ENCODE data around the gene MINK1.
"Not testable (repeated sequence)": the region's sequence is repeated elsewhere in the genome, so short reads cannot be mapped to it uniquely, and the experiment has no call there.

The MINK1 gene

GRCh38 chr17:4811471-4811870 lies 21.7 kb upstream of the MINK1 start:
- DNase-seq (ENCODE audit: low spot score): no peak

- no peak for DNase-seq (ENCODE audit: low spot score)
Observed at GRCh38 chr17:4812690-4813089, 20.4 kb upstream of the MINK1 start.

DNA sequence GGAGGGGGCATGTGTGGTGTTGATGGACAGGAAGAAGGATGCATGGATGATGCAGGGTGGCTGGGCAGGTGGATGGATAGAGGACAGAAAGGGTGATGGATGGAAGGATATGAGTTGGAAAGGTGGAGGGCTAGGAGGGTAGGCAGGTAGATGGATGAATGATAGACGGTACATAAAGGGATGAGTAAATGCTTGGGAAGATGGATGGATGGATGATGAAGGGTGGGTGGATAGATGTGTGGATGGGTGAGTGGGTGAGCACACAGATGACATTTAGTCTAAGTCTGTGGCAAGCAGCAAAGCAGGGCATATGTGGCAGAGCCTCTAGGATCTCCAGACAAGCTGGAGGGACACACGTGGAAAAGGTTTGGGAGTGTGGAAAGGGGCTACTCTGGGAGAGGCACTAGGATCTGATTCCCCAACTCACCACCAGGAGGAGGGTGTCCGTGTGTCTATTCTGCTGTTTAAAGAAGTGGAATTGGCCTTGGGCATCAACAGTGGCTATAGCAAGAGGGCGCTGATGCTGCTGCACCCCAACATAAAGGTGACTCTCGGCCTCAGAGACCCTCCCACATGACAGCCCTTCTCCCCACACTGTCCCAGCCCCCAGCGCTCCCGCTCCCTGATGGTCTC lies 18.0 kb upstream of the MINK1 start:
- no peak for DNase-seq (ENCODE audit: low spot score)

GRCh38 chr17:4816826-4817225 lies 16.3 kb upstream of the MINK1 start:
- no peak for DNase-seq (ENCODE audit: low spot score)

DNA sequence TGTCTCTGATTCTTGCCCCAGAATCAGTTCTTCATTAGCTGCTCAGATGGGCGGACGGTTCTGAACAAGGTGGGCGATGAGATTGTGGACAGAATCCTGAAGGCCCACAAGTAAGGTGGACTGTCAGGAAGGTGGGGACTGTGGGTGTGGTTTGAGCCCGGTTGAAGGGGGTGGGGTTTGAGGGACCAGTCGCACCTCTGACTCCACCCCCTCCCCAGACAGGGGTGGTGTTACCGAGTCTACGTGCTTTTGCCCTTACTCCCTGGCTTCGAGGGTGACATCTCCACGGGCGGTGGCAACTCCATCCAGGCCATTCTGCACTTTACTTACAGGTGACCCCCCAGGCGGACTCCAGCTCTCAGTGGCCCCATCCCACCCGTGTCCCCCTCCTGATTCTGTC lies 14.9 kb upstream of the MINK1 start:
- no peak for DNase-seq (ENCODE audit: low spot score)

DNA sequence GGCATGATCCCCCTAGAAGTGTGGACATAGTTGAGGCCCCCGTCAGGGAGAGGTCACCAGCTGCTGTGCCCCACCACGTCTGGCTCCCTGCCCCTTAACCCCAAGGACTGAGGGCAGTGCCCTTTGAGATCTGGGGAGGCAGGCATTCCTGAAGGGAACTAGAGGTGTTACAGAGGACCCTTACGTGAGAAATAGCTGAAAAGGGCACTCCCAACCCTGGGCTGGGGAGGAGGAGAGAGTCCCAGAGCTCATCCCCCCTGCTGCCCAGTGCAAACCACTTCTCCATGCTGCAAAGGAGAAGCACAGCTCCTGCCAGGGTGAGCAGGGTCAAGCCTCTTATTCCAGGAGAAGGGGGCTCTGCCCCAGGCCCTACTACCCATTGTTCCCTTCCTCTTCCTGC lies 10.3 kb upstream of the MINK1 start:
- no peak for DNase-seq (ENCODE audit: low spot score)

DNA sequence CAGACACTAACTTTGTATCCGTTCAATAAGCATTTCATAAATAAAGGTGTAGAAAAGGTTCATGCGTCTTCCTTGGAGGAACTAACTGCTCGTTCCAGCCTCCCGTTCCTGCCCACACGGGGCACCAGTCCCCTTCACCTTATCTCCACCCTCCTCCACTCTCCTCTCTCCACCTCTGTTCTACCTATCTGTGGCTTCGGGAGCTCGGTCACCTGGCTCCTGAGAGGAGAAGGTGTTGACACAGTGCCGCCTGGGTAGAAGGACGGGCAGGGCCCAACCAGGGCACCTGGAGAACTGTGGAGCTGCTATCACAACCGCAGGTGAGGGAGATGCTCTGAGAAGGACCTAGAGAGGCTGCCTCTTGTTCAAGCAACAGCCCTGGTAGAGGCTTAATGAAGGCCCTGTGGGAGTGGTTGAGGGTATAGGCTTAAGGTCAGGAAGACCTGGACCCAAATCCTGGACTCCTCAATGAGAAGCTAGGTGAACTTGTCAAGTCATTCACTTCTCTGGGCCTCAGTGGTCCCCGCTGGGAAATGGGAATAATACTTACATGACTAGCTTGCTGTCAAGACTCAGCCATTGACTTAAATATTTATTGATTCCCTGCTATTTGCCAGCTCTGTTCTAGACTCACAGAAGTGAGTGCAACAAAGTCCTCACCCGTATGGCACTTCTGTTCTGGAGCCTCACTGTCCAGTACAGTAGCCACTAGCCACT lies 9.6 kb upstream of the MINK1 start:
- DNase-seq (ENCODE audit: low spot score): no peak

- no peak for DNase-seq (ENCODE audit: low spot score)
Observed at GRCh38 chr17:4827399-4827798, 5.7 kb upstream of the MINK1 start.

GRCh38 chr17:4832829-4833177 lies 337 bp upstream of the MINK1 start:
- DNase-seq (ENCODE audit: low spot score): not testable (repeated sequence)

DNA sequence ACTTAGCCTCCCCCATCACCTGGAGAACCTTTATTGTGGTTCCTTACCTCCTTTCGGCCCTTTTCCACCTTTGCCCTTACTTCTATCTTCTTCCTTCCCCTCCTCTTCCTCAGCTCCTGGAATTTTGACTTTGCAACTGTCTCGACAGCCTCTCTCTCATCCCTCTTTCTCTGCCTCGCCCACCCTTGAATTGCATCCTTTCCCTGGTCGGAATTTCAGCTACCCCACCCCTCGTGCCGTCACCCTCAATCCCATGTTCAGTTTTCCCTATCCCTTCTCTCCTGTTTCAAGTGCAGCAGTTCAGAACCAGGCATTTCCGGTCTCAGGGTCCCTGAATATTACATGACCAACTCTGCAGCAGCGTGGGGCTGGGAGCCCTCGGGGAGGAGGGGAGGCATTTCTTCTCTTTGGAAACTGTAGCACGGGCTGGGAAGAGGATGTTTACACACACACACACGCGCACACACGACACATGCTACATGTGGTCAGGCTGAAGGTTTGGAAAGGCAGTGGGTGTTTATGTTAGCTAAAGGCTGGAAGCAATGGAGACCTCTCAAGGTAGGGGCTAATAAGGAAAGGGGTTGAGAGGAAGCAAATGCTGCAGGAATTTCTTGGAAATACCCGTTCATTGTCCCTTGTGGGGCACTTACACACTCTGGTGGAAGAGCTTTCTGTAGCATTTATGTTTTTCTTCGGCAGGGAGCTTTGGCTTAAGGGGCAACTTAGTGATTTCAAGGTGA lies 971 bp downstream of the MINK1 start:
- no peak for DNase-seq (ENCODE audit: low spot score)

GRCh38 chr17:4834681-4835020 lies 1.5 kb downstream of the MINK1 start:
- DNase-seq (ENCODE audit: low spot score): no peak

DNA sequence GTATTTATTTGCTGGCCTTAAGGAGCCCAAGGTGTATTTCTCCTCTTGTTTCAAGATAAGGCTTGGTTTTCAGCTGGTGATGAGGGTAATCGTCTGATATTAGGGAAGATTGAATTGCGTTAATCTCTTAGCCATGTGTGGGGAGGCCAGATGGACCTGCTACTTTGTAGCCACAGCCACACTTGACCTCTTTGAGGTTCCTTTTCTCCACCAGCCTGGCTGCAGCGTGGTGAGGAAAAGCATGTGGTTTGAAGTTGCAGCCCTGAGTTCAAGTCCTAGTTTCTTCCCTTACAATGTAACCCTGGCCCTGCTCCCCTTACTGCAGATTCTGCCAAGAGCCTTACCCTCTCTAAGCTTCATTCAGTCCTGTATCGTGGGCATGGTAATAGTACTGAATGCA lies 3.1 kb downstream of the MINK1 start:
- no peak for DNase-seq (ENCODE audit: low spot score)

DNA sequence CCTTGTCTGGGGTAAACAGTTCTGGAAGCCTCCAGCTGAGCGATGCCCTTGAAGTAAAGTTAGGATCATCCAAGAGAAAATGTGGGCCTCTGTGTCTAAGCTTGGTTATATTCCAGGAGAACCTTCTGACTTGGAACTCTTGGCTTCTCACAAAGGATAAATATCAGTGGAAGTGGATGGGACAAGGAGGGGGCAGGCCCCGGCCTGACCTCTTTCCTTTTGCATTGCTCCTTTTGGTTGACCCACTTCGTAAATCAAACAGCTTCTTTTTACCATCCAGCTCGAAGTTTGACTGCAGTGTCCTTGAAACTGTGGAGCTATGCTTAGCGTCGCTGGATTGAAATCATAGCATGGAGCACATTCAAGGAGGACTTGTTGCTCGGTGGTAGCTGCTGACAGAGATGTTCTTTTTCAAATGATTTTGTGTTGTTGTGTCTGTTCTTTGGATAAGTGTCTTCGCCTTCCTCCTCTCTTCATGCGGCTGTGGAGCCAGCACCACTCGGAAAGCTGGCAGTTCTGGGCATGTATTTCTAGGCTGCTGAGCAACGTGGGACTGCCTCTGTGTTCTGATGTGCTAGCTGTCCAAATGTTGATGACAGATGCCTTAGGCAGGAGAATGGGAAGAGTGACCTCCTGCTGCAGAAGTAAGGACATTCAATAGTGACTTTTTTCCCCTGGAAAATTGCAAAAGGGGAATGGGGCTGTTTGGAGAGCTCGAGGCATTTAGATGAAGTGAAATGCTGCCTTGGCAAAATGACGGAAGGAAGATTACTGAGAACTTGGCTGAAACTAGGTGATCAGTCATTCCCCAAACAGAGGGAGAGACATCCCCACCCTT lies 4.5 kb downstream of the MINK1 start:
- no peak for DNase-seq (ENCODE audit: low spot score)

GRCh38 chr17:4838309-4838785 lies 5.2 kb downstream of the MINK1 start:
- DNase-seq (ENCODE audit: low spot score): no peak

DNA sequence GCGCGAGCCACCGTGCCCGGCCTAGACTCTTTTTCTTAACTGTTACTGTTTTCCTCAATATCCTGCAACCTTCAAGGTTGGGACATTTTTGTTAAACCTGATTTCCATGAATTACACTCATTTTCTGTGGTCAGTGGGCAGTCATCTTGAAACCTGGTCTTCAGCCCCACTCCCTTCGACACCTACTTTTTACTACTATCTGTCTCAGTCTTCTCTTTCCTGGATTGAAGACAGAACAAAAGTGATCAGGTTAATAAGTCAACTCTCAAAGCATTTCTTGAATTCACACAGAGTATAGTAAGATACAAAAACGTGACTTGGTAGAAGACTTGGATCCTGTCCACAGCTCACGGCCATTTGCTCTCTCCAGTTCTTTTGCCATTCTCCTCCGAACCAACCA lies 6.1 kb downstream of the MINK1 start:
- DNase-seq (ENCODE audit: low spot score): no peak

DNA sequence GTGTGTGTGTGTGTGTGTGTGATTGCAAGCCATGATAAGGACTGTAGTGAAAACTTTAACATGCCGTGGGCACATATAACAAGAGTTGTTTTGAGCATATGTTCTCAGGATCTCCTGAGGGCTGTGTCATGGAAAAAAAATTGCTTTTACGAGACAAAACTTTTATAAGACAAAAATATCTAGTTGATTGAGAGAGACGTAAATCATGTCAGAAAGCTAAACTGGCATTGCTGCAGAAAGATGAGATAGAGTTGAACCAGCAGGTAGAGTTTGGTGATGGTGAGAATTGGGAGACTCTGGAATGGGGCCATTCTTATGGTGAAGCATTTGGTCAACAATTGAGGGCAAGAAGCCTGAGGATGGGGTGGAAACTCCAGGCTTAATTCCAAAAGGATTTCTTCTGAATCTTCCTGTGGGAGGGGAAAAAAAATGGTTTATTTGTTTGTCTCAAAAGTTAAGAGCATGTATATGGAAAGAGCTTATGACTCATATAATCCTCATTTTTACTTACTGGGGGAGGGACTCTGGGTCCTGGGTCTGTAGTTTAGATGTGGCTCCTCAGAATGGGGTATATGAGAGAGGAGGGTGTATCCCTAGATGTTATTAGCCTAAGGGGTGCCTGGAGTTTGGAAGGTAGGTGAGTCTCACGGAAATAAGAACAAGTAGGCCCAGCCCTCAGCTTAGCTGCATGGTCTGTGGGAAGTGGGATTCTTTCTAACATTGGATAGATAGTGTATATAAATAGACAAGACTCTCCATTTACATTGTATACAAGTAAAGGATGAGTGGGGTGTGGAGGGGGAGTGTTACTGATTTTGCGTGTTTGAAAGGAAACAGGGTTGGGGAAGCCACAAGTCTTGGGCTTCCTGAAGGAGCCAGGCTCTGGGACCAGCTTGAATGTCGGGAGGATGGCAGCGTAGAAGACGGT lies 7.1 kb downstream of the MINK1 start:
- no peak for DNase-seq (ENCODE audit: low spot score)

DNA sequence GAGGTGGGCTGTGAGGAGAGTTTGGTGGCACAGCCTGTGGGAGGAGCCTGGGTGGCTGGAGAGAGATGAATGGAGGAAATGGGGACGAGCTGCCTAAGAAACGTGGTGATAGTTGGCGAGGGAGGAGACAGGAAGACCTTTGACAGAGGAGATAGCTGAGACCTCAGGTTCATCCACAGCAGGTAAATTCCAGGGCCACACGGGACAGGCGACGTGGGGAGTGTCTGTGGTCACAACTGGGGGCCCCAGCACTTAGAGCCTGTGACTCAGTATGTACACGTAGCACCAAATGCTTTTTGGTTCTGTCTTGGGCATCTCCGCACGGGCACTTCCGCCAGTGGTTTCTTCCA lies 7.7 kb downstream of the MINK1 start:
- no peak for DNase-seq (ENCODE audit: low spot score)

DNA sequence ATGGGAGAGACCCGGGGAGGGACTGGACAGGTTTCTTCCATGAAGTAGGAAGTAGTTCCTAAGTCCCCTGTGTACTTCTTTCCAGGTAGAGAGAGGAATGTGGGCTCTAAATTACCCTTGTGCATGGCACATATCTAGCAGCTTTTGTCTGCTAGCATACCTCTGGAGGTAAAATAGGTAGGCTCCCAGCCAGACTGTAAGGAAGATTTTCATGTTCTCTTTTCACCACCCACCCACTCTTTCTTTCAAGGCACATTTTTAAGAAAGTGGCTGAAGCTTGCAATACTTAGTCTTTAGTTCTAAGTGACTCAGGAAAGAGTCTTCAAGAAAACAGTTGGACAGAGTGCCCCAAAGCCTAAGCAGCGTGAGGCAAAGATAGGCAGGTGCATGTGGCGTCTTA lies 9.2 kb downstream of the MINK1 start:
- no peak for DNase-seq (ENCODE audit: low spot score)

- DNase-seq (ENCODE audit: low spot score): no peak
Observed at GRCh38 chr17:4843321-4844000, 10.3 kb downstream of the MINK1 start.

- no peak for DNase-seq (ENCODE audit: low spot score)
Observed at GRCh38 chr17:4845118-4845517, 12.0 kb downstream of the MINK1 start.

Data from D341Med (cell line).